Uterus (tissue), 2 donors: ENCODE measurements around the gene SLC5A5.

ENCODE experiments used
- POLR2A ChIP-seq, 2 donors: fragments of 450-650 bp; IDR thresholded peaks; one replicate each; pipeline ENCODE4 v1.6.1; 2016; ENCODE audit warnings: antibody characterized with exemption in 2 of 2, mild to moderate bottlenecking in 1 of 2, moderate library complexity in 1 of 2
- TF ChIP-seq, protein P1 (sequence below), 4 experiments: fragments of 200-600 bp in 2 of 4; fragments of 450-650 bp in 2 of 4; sonication (generic) in 2 of 4; IDR thresholded peaks; one replicate each; pipeline ENCODE4 v1.5.1; 2016 to 2019; ENCODE audit warnings: antibody characterized with exemption in 4 of 4, mild to moderate bottlenecking in 2 of 4, moderate library complexity in 1 of 4

DNA sequence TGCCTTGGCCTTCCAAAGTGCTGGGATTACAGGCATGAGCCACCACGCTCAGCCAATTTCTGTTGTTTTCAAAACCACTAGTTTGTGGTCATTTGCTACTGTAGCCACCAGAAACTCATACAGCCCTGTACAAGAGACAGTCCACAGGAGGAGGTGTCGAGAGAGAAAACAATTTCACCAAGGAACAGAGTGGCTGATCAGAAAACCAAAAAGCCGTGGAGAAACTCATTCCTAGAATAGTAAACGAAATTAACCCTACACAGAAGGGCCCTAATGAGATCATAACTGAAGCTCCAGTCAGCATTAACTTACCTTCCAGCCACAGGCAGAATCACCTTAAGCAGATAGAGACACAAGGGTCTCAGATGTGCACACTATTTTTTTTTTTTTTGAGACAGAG is 57.3 kb downstream of the SLC5A5 start:
- TF ChIP-seq, protein P1, sequence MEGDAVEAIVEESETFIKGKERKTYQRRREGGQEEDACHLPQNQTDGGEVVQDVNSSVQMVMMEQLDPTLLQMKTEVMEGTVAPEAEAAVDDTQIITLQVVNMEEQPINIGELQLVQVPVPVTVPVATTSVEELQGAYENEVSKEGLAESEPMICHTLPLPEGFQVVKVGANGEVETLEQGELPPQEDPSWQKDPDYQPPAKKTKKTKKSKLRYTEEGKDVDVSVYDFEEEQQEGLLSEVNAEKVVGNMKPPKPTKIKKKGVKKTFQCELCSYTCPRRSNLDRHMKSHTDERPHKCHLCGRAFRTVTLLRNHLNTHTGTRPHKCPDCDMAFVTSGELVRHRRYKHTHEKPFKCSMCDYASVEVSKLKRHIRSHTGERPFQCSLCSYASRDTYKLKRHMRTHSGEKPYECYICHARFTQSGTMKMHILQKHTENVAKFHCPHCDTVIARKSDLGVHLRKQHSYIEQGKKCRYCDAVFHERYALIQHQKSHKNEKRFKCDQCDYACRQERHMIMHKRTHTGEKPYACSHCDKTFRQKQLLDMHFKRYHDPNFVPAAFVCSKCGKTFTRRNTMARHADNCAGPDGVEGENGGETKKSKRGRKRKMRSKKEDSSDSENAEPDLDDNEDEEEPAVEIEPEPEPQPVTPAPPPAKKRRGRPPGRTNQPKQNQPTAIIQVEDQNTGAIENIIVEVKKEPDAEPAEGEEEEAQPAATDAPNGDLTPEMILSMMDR (IDR thresholded peaks at IDR 0.05), result no peak
- no peak for TF ChIP-seq POLR2A (IDR thresholded peaks at IDR 0.05)
